Measurements from ENCODE around the gene AVPR1B. TPM values are rescaled to one million over a fixed set of nuclear protein-coding genes. Genes with fewer than 3 reads are reported as not detected.

The AVPR1B gene
- total and polyA plus RNA-seq, 2 donors (not counting 3 experiments of a cell fraction or from before 2014, with no cell fraction given), result not detected

GRCh38 chr1:206079135-206079534, 38.1 kb downstream of the AVPR1B start:
- no peak overlapping the region for H3K27ac ChIP-seq (ENCODE audit: insufficient read depth, low read depth, low read length)
- no TSS peak for BruUV-seq (replicated peaks)
- no peak for TF ChIP-seq GATA2 (IDR thresholded peaks at IDR 0.05; ENCODE audit: insufficient read depth, insufficient read length, low read depth, low read length)
- TF ChIP-seq POLR2AphosphoS5 (IDR thresholded peaks at IDR 0.05; ENCODE audit: insufficient read depth, low read depth, low read length), result no peak
- TF ChIP-seq, protein P1, sequence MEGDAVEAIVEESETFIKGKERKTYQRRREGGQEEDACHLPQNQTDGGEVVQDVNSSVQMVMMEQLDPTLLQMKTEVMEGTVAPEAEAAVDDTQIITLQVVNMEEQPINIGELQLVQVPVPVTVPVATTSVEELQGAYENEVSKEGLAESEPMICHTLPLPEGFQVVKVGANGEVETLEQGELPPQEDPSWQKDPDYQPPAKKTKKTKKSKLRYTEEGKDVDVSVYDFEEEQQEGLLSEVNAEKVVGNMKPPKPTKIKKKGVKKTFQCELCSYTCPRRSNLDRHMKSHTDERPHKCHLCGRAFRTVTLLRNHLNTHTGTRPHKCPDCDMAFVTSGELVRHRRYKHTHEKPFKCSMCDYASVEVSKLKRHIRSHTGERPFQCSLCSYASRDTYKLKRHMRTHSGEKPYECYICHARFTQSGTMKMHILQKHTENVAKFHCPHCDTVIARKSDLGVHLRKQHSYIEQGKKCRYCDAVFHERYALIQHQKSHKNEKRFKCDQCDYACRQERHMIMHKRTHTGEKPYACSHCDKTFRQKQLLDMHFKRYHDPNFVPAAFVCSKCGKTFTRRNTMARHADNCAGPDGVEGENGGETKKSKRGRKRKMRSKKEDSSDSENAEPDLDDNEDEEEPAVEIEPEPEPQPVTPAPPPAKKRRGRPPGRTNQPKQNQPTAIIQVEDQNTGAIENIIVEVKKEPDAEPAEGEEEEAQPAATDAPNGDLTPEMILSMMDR (IDR thresholded peaks at IDR 0.05; ENCODE audit: extremely low read depth in 1 of 2, insufficient read depth in 1 of 2, low read depth in 1 of 2, low read length in 2 of 2), result no peak
- TF ChIP-seq FOS (IDR thresholded peaks at IDR 0.05; ENCODE audit: borderline replicate concordance, insufficient read depth, low read length), result no peak
- no peak for TF ChIP-seq MYC (IDR thresholded peaks at IDR 0.05; ENCODE audit: low read depth, low read length)
- TF ChIP-seq, protein P2, sequence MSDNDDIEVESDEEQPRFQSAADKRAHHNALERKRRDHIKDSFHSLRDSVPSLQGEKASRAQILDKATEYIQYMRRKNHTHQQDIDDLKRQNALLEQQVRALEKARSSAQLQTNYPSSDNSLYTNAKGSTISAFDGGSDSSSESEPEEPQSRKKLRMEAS (IDR thresholded peaks at IDR 0.05; ENCODE audit: insufficient read depth, insufficient read length), result no peak
- TF ChIP-seq JUN (IDR thresholded peaks at IDR 0.05; ENCODE audit: borderline replicate concordance, insufficient read depth, insufficient read length, low read depth), result no peak
- no peak for TF ChIP-seq POLR2A (IDR thresholded peaks at IDR 0.05; ENCODE audit: low read depth, low read length)
- no peak for TF ChIP-seq EZH2 (IDR thresholded peaks at IDR 0.05; ENCODE audit: borderline replicate concordance, low read depth, low read length, severe bottlenecking)
- no peaks in the 10 kb centered on the region for H3K4me1 ChIP-seq (ENCODE audit: control insufficient read depth, extremely low read depth, insufficient read depth, low read length)
- H2AFZ ChIP-seq (ENCODE audit: low read depth, low read length), result no peak overlapping the region
- no peak overlapping the region for H3K9ac ChIP-seq (replicated peaks; ENCODE audit: extremely low read depth, insufficient read depth, low read length)
- H3K9me3 ChIP-seq (replicated peaks; ENCODE audit: control insufficient read depth, insufficient read depth, low read length), result no peaks in the 10 kb centered on the region
- intact Hi-C loops (cut with micrococcal nuclease), result no loop called here
- DNase-seq (ENCODE audit: low read depth, low spot score) (no peak), FAIRE-seq (no peak)
- POLR2A ChIA-PET, result no interaction called here
- H3K4me2 ChIP-seq (ENCODE audit: insufficient read depth, low read length), result no peak overlapping the region
- no peaks in the 10 kb centered on the region for H4K20me1 ChIP-seq (replicated peaks; ENCODE audit: control insufficient read depth, extremely low read depth, insufficient read depth, low read length)
- H3K27me3 ChIP-seq (ENCODE audit: control insufficient read depth in 2 of 2, insufficient read depth in 2 of 2, low read length in 2 of 2), result peaks cover 0 to 13% of the 10 kb centered on the region in 2 experiments
- H3K36me3 ChIP-seq (ENCODE audit: control insufficient read depth in 2 of 2, extremely low read depth in 1 of 2, insufficient read depth in 2 of 2, low read length in 2 of 2), result no peaks in the 10 kb centered on the region
- no peak overlapping the region for H3K4me3 ChIP-seq (replicated peaks in 1 of 3; ENCODE audit: insufficient read depth in 1 of 3, low read depth in 1 of 3, low read length in 3 of 3)
- dilution Hi-C loops (cut with MboI; ENCODE audit: extremely low pct_ligation_motif_present, low sequenced_read_pairs), result no loop called here
- CTCF ChIA-PET, result interaction anchor here (0.9 to 1.0 kb wide), 2 partner anchors 13 to 27 kb away, joined by 3 read pairs; no protein-coding TSS in a partner anchor
- no peaks in the 10 kb centered on the region for H3K9me1 ChIP-seq (replicated peaks; ENCODE audit: control insufficient read depth, extremely low read depth, insufficient read depth, low read length)
- no peaks in the 10 kb centered on the region for H3K79me2 ChIP-seq (ENCODE audit: control insufficient read depth, insufficient read depth, low read length)

Data from endothelial cell of umbilical vein (primary cell).